HG02840 (cell line): ENCODE measurements around the gene UBE2L3.
A peak's percentile ranks its signal among the peaks of the same experiment; 100 is the strongest.
"Not testable (repeated sequence)": the region's sequence is repeated elsewhere in the genome, so short reads cannot be mapped to it uniquely, and the experiment has no call there.

Source experiments
- ATAC-seq: cut with Tn5 transposase; IDR thresholded peaks from one replicate; pipeline ENCODE4 v1.9.1; 2021; ENCODE audit warnings: mild to moderate bottlenecking, moderate library complexity, moderate number of reproducible peaks; ENCODE audit not compliant: unreplicated experiment, low FRiP score

The UBE2L3 gene

DNA sequence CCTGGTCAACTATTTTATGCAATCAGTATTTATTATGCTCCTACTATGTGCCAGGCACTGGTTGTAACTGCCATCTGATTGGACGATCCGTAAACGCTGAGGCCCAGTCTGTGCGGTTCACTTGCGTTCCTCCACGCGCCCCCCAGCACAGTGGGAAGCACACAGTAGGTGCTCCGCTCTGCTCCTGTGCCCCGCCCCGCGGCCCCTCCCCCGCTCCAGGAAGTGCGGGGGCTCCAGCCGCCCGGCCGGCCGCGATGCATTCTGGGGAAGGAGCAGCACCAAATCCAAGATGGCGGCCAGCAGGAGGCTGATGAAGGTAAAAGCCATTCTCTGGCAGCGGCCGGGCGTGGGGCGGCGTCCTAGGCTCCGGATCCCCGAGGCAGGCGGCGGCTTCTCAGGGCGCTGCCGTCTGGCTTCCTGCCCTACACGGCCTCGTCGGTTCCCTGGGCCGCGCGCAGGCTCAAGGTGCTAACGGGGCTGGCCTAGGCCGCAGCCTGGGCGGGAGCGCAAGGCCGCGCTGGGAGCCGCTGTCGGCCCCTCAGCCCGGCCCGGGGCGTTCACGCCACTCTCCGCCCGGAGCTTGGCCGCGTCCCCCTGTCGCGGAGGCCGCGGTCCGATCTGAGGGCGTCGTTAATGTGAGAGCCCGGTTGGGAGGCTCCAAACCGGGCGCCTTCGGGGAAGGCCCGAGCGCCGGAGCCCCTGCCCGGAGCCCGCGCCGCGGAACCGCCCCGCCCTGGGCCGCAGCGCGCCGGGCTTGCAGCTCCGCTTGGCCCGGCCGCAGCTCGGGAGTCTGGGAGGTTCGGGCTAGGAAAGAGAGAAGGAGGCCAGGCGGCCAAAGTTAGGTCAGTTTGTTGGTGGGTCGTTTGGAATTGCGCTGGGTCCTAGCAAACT is at the start of gene UBE2L3:
Gene UBE2L3, plus strand, starts transcription at position 259 of the 891 bp plus-strand sequence. Its CDS starts 31 bp downstream, at position 290.
- peak; percentile 60 for ATAC-seq

DNA sequence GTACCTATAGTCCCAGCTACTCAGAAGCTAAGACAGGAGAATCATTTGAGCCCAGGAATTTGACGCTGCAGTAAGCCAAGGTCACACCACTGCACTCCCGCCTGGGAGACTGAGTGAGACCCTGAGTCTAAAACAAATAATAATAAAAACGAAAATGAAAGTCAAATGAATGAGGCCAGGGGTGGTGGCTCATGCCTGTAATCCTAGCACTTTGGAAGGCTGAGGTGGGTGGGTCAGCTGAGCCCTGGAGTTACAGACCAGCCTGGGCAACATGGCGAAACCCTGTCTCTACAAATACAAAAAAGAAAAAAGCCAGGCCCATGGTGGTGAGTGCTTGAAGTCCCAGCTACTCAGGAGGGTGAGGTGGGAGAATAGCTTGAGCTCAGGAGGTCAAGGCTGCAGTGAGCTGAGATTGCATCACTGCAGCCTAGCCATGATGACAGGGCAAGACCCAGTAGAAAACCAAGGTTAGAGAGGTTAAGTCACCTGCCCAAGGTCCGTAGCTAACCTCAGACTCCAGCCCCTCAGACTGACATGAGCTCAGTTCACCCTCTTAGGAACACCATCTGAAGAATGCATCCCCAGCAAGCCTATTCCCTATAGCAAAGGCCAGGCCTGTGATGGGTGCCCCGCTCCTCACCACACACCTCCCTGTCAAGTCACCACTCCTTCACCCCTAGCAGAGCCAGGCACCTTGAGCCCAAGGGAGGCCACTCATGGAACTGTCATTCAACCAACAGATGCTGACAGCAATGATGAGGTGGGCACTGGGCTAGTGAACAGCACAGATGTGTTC is 40.6 kb upstream of the UBE2L3 start:
- ATAC-seq: not testable (repeated sequence)

DNA sequence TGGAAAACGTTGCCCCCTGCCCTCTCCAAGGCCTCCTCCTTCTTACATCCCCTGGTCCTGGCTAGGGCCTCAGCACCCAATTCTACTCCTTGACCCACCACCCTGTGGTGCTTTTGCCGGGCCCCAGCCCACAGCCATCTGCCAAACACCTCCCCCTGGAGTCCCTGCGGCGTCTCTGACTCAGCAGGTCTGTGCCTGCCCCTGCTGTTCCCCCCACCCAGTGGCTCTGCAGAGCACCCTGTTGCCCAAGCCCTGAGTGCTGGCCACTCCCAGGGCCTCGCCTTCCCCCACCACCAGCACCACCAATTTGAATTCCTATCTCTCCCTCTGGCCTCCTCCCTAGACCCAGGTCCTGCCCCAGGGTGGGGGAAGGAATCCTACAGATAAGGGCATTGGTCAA is 36.0 kb upstream of the UBE2L3 start:
- not testable (repeated sequence) for ATAC-seq

DNA sequence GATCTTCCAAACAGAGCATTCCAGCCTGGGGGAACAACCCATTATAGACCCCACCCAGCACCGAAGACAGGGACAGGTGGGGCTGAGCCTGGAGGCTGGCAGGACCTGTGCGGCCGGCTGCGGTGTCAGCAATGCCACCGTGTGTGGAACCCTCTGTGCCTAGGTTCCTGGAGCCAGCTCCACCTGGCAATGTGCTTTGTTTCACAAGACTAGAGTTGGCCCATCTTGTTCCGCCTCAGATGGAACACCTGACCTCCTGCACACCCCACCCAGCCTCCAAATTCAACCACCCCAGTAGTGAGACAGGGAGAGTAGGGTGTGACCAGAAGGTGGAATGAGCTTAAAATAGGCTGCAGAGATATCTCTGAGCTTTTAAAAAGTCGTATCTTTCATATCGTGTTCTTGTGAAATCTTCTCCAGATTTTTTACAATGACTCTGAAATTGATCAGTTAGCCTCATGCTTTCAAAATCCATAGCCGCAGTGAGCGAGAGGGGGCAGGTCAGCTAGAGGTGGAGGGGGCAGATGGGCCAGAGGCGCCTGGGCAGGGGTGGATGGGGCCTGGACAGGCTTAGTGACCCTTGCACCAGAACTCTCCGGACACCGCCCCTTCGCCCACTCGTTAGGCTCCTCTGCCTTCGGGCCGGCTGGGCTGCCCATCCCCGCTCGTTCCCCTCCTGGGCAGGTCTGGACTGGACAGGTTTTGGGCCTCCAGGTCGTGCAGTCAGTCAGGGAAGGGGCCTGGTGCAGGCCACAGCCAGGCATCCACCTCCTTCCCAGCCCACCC is 34.5 kb upstream of the UBE2L3 start:
- ATAC-seq: not testable (repeated sequence)

DNA sequence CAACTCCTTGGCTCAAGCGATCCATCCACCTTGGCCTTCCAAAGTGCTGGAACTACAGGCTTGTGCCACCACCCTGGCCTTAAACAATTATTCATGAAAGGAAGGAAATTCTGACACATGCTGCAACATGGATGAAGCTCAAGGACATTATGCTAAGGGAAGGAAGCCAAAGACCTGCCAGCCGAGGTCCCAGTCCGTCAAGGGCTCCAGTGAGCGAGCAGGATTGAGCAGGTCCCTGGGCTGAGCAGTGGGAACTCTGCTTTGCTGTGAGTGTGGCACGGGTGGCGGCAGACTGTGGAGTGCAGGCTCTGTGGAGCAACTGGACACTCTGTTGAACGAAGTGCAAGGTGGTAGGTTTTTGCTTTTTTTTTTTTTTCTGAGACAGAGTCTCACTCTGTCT is 27.7 kb upstream of the UBE2L3 start:
- not testable (repeated sequence) for ATAC-seq

DNA sequence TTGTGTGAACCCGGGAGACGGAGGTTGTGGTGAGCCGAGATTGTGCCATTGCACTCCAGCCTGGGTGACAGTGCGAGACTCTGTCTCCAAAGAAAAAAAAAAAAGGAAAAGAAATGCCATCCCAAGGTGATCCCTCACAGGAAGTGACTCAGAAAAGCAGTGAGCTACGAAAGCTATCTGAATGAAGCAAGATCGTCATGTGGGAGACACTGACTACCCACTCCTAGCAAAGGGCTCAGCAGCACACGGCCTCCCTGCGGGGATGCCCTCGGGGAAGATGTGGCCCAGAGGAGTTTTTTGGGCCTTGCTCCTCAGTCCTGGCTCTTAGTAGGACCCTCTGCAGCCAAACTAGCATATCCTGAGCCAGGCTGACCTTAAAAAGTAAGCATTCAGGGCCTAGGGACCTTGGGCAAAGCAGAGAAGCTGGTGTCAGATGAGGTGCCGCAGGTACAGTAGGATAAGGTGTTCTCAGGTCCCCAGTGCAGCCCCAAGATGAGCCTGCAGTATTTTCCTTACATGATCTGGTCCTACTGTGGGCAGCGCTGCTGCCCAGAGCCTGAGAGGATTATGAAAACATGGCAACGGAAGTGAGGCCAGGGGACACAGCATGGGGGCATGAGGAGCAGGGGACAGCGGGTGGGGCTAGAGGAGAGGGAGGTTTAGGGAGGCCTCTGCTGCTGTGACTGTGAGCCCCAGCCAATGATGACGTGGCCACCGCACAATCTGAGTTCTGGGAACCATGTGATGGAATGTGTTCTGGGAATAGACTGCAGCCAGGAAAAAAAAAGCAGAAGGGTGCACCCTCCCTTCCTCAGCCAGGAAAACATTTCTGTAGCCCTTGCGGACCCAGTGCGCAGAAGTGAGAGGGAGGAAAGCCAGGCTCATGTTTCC is 22.8 kb upstream of the UBE2L3 start:
- not testable (repeated sequence) for ATAC-seq

DNA sequence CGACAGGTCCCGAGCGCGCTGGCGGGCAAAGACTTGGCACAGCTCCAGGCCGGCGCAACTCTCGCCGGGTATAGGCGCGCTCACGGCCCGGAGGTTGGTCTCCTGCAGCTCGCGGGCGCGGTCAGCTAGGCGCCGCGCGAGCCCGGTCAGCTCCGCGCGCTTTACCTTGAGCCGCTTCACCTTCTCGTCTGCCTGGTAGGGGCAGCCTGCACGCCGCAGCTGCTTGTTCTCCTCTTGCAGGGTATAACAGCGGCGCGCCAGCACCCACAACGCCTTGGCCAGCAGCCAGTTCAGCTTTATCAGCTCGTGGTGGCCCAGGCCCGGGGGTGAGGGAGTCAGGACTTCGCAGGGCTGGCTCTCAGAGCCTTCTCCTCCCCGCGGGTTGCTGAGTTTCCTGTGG is 18.0 kb upstream of the UBE2L3 start:
- not testable (repeated sequence) for ATAC-seq

DNA sequence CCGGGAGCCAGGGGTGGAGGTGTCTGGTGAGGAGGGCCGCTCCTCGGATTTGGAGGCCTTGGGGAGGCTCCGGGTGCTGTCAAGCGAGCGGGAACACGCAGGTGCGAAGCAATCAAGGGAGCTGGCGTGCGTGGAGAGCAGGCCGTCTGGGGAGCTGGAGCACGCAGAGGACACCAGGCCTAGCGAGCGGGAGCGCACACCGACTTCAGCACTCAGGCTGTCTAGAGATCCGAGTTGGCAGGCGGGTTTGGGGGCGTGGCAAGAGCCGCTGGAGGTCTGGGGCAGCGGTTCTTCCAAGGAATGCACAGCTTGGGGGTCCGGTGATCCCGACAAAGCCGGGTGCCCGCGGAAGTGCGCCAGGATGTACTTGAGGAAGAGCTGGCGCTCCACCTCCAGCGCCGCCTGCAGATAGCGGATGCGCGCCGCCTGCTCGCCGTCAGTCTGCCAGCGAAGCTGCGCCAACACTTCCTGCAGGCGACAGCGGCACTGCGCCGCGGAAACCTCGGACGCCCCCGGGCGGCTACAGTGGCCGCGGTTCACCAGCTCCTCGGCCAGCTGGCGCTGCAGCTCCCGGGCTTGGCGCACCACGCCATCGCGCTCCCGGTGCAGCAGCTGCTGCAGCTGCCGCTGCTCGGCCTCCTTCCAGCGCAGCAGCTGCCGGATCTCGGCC is 17.4 kb upstream of the UBE2L3 start:
- ATAC-seq: peak; percentile 62

DNA sequence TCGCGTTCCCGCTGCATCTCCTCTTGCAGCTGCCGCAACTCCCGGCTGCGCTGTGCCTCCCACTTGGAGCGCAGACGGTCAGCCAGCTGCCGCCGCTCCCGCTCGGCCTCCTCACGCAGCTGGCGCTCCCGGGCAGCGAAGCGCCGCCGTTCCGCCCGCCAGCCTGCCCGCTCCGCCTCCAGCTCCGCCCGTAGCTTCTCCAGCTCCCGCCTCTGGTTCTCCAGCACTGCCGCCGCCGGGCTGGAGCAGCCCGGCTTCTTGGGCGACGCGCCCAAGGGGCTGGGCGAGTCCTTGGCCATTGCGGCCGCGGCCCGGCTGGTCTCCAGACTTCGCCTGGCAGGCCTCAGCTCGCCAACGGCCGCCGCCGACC is 16.9 kb upstream of the UBE2L3 start:
- not testable (repeated sequence) for ATAC-seq

DNA sequence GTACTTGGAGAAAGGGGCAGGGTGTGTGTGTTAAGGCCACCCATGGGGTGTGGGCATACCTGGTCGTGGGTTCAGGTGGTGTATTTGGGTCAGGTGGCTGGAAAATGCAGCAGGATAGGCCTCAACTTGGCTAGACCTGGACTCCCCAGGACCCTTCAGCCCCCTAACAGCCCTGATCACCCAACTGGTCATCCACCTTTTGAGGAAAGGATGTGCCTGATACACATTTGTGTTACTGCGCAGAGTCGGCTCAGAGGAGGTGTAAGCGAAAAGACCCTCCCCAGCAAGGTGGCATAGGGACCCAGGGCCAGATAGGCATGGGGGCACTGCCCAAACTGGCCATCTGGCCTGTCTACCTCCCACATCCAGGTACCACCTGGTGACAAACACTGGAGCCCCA is 16.2 kb upstream of the UBE2L3 start, which contains the start of gene RIMBP3C:
Gene RIMBP3C, minus strand, starts transcription at position 101 of the 400 bp plus-strand sequence. CDS start 485 bp downstream, outside the sequence.
- ATAC-seq: not testable (repeated sequence)

DNA sequence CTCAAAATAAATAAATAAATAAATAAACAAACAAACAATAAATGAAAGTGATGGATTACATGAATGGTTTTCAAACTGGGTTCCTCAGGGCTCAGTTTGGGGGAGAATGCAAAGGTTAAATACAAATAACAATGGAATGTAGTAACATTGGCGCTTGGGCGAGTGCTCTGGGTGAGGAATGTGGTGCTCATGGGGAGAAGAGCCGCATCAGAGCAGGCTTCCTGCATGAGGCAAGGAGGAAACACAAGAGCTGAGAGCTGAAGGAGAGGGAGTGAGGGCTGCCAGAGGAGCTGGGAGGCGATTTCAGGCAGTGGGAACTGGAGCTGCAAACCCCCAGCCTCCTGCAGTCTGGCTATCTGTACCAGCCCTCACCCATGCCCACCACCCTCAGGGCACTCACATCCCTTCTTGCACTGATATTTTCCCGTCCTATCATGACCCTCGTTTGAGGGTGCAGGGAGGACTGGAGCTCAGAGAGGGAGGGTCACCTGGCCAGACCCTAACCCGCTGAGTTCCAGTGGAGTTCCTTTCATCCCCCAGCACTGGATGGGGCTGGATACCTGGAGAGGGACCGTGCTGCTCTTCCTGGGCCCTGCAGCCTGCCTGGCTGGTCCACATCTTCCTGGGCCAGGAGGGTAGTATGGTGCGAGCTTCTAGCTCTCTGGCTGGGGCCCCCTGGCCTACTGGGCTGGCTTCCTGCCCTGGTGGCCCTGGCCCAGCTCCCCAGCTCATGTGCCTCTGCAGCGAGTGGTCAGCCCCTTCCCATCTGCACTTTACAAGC is 8.0 kb upstream of the UBE2L3 start:
- not testable (repeated sequence) for ATAC-seq

DNA sequence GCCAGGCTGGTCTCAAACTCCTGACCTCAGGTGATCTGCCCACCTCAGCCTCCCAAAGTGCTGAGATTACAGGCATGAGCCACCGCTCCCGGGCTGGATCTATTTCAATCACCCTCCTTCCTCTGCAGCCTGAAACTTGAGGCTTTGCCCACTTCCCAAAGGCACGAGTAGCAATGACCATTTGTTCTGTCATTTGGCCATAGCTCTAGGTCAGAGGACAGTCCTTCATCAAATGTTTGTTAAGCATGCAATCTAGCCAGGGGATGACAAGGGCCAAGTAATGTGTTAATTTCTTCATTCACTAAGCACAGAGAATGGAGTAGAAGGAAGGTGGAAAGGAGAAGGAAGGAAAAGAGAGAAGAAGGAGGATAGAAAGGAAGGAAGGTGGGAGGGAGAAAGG is 6.9 kb upstream of the UBE2L3 start:
- not testable (repeated sequence) for ATAC-seq

DNA sequence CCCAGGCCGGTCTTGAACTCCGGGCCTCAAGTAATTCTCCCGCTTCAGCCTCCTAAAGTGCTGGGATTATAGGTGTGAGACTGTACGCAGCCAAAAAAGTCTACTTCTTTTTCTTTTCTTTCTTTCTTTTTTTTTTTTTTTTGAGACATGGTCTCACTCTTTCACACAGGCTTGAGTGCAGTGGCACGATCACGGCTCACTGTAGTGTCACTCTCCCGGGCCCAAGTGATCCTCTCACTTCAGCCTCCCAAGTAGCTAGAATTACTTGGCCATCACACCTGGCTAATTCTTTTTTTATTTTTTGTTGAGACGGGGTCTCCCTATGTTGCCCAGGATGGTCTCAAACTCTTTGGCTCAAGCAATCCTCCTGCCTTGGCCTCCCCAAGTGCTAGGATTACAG is 3.6 kb upstream of the UBE2L3 start:
- no peak for ATAC-seq

DNA sequence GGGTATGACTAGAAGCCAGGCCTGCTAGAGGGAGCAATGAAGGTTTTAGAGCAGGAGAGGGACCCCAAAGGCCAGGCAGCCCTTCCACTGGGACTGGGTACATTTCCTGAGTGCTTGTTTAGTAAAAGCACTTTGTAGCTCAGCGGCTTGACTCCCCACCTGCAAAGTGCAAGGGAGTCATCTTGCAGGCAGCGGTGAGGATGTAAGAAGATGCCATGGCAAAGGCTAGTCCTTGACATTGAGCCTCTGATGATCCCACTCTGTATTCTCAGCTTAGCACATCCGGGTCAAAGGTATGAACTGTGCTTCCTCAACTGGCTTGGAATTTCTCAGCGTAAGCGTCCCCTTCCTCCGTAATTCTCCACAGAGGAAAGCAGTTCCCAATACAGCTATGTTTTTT is 3.1 kb upstream of the UBE2L3 start:
- no peak for ATAC-seq

DNA sequence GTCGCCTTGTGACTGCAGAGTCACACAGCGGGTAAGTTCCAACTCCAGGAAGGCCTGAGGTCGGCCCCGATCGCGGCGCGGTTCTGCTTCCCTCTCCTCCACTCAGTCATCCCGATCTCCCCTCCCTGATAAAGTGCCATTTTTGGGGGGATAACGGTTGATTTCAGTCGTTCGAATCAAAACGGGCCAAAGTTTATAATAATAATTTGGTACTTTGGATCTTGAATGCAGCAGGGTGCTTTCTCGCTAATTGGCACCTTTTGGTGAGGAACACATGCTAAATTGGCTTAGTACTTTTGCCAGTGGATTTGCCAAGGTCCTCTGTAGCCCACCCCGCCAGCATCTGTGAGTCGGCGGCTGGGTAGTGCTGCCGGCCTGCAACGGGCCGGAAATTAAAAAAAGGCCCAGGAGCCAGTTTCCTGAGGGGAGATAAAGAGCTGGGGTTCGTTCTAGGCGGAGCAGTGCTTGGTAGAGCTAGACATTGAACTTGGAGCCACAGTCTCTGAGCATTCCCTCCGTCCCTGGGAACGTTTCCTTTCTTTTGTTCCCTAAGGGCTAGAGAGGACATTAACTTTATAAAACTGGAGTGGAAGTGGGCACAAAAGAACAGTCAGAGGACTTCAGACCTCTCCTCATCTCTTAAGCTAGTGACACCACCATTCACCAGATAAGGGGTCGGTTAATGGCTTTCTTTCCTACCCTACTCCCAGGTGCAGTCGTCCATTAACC is 997 bp downstream of the UBE2L3 start:
- ATAC-seq: peak; percentile 10

DNA sequence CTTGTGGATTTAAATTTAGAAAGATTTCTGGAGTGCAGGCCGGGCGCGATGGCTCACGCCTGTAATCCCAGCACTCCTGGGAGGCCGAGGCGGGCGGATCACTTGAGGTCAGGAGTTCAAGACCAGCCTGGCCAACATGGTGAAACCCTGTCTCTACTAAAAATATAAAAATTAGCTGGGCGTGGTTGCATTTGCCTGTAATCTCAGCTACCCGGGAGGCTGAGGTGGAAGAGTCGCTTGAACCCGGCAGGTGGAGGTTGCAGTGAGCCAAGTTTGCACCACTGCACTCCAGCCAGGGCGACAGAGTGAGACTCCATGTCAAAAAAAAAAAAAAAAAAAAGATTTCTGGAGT is 1.5 kb downstream of the UBE2L3 start:
- not testable (repeated sequence) for ATAC-seq

DNA sequence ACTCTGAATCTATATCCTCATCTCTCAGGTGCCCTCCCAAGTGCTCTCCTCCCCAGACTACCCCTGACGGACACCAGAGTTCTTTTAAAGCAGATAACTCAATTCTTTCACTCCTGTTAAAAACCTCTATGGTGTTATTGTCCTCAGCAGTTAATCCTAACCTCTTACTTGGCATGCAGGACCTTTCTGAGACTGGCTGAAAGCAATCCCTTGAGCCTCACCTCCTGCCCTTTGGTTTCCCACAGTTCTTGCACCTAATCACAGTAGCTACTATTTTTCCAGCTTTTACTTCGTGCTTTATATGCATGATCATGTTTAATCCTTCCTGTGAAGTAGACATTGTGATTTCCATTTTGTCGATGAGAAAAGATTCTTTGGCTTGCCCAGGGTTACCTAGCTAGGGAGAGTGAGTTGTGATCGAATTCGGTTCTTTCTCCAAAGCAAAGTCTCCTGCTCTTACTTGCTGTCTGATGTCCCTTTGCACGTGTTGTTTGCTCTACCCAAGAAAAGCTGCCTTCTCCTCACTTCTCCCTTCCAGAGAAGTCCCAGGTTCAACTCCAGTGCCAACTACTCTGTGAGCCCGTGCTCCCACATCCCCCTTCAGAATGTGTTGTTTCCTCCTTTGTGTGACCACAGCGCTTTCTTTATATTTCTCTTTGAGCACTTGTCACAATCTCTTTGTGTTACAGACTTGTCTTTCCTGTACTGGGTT is 2.1 kb downstream of the UBE2L3 start:
- ATAC-seq: no peak
